Measurements from ENCODE around the gene SLC25A38. TPM values are rescaled to one million over a fixed set of nuclear protein-coding genes. Genes with fewer than 3 reads are reported as not detected.
"Not testable (repeated sequence)": the region's sequence is repeated elsewhere in the genome, so short reads cannot be mapped to it uniquely, and the experiment has no call there.

SLC25A38 gene
- total RNA-seq, 1 donor from 2014 or later, result 37.5 TPM

- Mint-ChIP-seq H3K4me1 (ENCODE audit: low read depth) (peaks cover 64% of the 10 kb centered on the region), H3K27ac (peak overlapping the region; percentile 53)
These were observed 32.0 kb upstream of the SLC25A38 start for GRCh38 chr3:39351134-39351533.

GRCh38 chr3:39353168-39353927 lies 29.8 kb upstream of the SLC25A38 start:
- H3K27ac Mint-ChIP-seq; H3K4me3 Mint-ChIP-seq (ENCODE audit: low read depth); H3K9me3 Mint-ChIP-seq; H3K27me3 Mint-ChIP-seq (ENCODE audit: low read depth); intact Hi-C loops (cut with micrococcal nuclease); DNase-seq (ENCODE audit: low spot score): not testable (repeated sequence)
- peaks cover 14% of the 10 kb centered on the region for H3K36me3 Mint-ChIP-seq (ENCODE audit: low read depth)
- peaks cover 59% of the 10 kb centered on the region for H3K4me1 Mint-ChIP-seq (ENCODE audit: low read depth)

More at GRCh38 chr3:39351134-39351533, 32.0 kb upstream of the SLC25A38 start:
- DNase-seq (ENCODE audit: low spot score); H3K9me3 Mint-ChIP-seq; H3K4me3 Mint-ChIP-seq (ENCODE audit: low read depth); H3K27me3 Mint-ChIP-seq (ENCODE audit: low read depth); intact Hi-C loops (cut with micrococcal nuclease): not testable (repeated sequence)
- H3K36me3 Mint-ChIP-seq (ENCODE audit: low read depth), result peaks cover 14% of the 10 kb centered on the region

GRCh38 chr3:39358333-39358732 lies 24.8 kb upstream of the SLC25A38 start:
- Mint-ChIP-seq H3K36me3 (ENCODE audit: low read depth) (peaks cover 19% of the 10 kb centered on the region), H3K9me3 (peaks cover 8% of the 10 kb centered on the region), H3K27ac (peak overlapping the region; percentile 69), H3K27me3 (ENCODE audit: low read depth) (no peaks in the 10 kb centered on the region), H3K4me1 (ENCODE audit: low read depth) (peaks cover 70% of the 10 kb centered on the region), H3K4me3 (ENCODE audit: low read depth) (no peak overlapping the region)
- DNase-seq (ENCODE audit: low spot score), result no peak
- intact Hi-C loops (cut with micrococcal nuclease), result loop anchor here (1.0 kb wide), 1 partner anchor 33 kb away; no protein-coding TSS in a partner anchor

- Mint-ChIP-seq H3K36me3 (ENCODE audit: low read depth) (peaks cover 23% of the 10 kb centered on the region), H3K9me3 (peaks cover 5% of the 10 kb centered on the region), H3K27me3 (ENCODE audit: low read depth) (no peaks in the 10 kb centered on the region), H3K4me3 (ENCODE audit: low read depth) (peak overlapping the region; percentile 77), H3K4me1 (ENCODE audit: low read depth) (peaks cover 73% of the 10 kb centered on the region), H3K27ac (peak overlapping the region; percentile 88)
- intact Hi-C loops (cut with micrococcal nuclease), result loop anchor here (1.0 kb wide), 4 partner anchors 15 to 93 kb away; partner anchors contain the start of gene SLC25A38
- DNase-seq (ENCODE audit: low spot score), result peak; percentile 75
These were observed 21.8 kb upstream of the SLC25A38 start for GRCh38 chr3:39361252-39361927.

- H3K27ac Mint-ChIP-seq, result peak overlapping the region; percentile 88
- H3K4me3 Mint-ChIP-seq (ENCODE audit: low read depth), result no peak overlapping the region
- no peaks in the 10 kb centered on the region for H3K27me3 Mint-ChIP-seq (ENCODE audit: low read depth)
- peaks cover 5% of the 10 kb centered on the region for H3K9me3 Mint-ChIP-seq
- H3K36me3 Mint-ChIP-seq (ENCODE audit: low read depth), result peaks cover 23% of the 10 kb centered on the region
- intact Hi-C loops (cut with micrococcal nuclease), result no loop called here
- H3K4me1 Mint-ChIP-seq (ENCODE audit: low read depth), result peaks cover 70% of the 10 kb centered on the region
- no peak for DNase-seq (ENCODE audit: low spot score)
These were observed 21.0 kb upstream of the SLC25A38 start for GRCh38 chr3:39362192-39362591.

- peak overlapping the region; percentile 88 for H3K27ac Mint-ChIP-seq
- intact Hi-C loops (cut with micrococcal nuclease), result no loop called here
- H3K4me3 Mint-ChIP-seq (ENCODE audit: low read depth), result no peak overlapping the region
- H3K36me3 Mint-ChIP-seq (ENCODE audit: low read depth), result peaks cover 23% of the 10 kb centered on the region
- H3K27me3 Mint-ChIP-seq (ENCODE audit: low read depth), result no peaks in the 10 kb centered on the region
- peaks cover 64% of the 10 kb centered on the region for H3K4me1 Mint-ChIP-seq (ENCODE audit: low read depth)
- H3K9me3 Mint-ChIP-seq, result peaks cover 5% of the 10 kb centered on the region
- no peak for DNase-seq (ENCODE audit: low spot score)
These were observed 20.4 kb upstream of the SLC25A38 start for GRCh38 chr3:39362812-39363211.

- H3K4me1 Mint-ChIP-seq (ENCODE audit: low read depth); H3K27me3 Mint-ChIP-seq (ENCODE audit: low read depth): not testable (repeated sequence)
- peaks cover 28% of the 10 kb centered on the region for H3K9me3 Mint-ChIP-seq
These were observed 12.7 kb upstream of the SLC25A38 start for GRCh38 chr3:39370450-39370849.

GRCh38 chr3:39372833-39373232 lies 10.3 kb upstream of the SLC25A38 start:
- no peak for DNase-seq (ENCODE audit: low spot score)
- intact Hi-C loops (cut with micrococcal nuclease), result no loop called here
- H3K36me3 Mint-ChIP-seq (ENCODE audit: low read depth), result peaks cover 43% of the 10 kb centered on the region
- peaks cover 6% of the 10 kb centered on the region for H3K27me3 Mint-ChIP-seq (ENCODE audit: low read depth)
- H3K9me3 Mint-ChIP-seq, result peaks cover 28% of the 10 kb centered on the region
- H3K27ac Mint-ChIP-seq, result no peak overlapping the region
- peaks cover 12% of the 10 kb centered on the region for H3K4me1 Mint-ChIP-seq (ENCODE audit: low read depth)
- no peak overlapping the region for H3K4me3 Mint-ChIP-seq (ENCODE audit: low read depth)

More at GRCh38 chr3:39370450-39370849, 12.7 kb upstream of the SLC25A38 start:
- intact Hi-C loops (cut with micrococcal nuclease); DNase-seq (ENCODE audit: low spot score); H3K27ac Mint-ChIP-seq; H3K4me3 Mint-ChIP-seq (ENCODE audit: low read depth): not testable (repeated sequence)
- H3K36me3 Mint-ChIP-seq (ENCODE audit: low read depth), result peaks cover 40% of the 10 kb centered on the region

- H3K36me3 Mint-ChIP-seq (ENCODE audit: low read depth), result peaks cover 27% of the 10 kb centered on the region
- H3K27me3 Mint-ChIP-seq (ENCODE audit: low read depth), result no peaks in the 10 kb centered on the region
- H3K9me3 Mint-ChIP-seq, result peaks cover 5% of the 10 kb centered on the region
- peaks cover 17% of the 10 kb centered on the region for H3K4me1 Mint-ChIP-seq (ENCODE audit: low read depth)
- intact Hi-C loops (cut with micrococcal nuclease), result loop anchor here (5.0 kb wide), 2 partner anchors 170 to 185 kb away; partner anchors contain the start of gene XIRP1
- DNase-seq (ENCODE audit: low spot score), result no peak
- H3K27ac Mint-ChIP-seq, result no peak overlapping the region
- no peak overlapping the region for H3K4me3 Mint-ChIP-seq (ENCODE audit: low read depth)
These were observed 6.1 kb upstream of the SLC25A38 start for GRCh38 chr3:39376959-39377634.

- H3K4me1 Mint-ChIP-seq (ENCODE audit: low read depth), result peaks cover 20% of the 10 kb centered on the region
- DNase-seq (ENCODE audit: low spot score), result peak; percentile 57
- no peaks in the 10 kb centered on the region for H3K27me3 Mint-ChIP-seq (ENCODE audit: low read depth)
- intact Hi-C loops (cut with micrococcal nuclease), result loop anchor here (1.0 to 5.0 kb wide), 3 partner anchors 86 to 186 kb away; partner anchors contain the start of gene XIRP1
- H3K36me3 Mint-ChIP-seq (ENCODE audit: low read depth), result peaks cover 19% of the 10 kb centered on the region
- peak overlapping the region; percentile 34 for H3K27ac Mint-ChIP-seq
- H3K4me3 Mint-ChIP-seq (ENCODE audit: low read depth), result no peak overlapping the region
- H3K9me3 Mint-ChIP-seq, result peaks cover 1% of the 10 kb centered on the region
These were observed 5.1 kb upstream of the SLC25A38 start for GRCh38 chr3:39378088-39378487.

- Mint-ChIP-seq H3K27ac (no peak overlapping the region), H3K4me1 (ENCODE audit: low read depth) (peaks cover 20% of the 10 kb centered on the region), H3K36me3 (ENCODE audit: low read depth) (peaks cover 14% of the 10 kb centered on the region), H3K27me3 (ENCODE audit: low read depth) (no peaks in the 10 kb centered on the region), H3K4me3 (ENCODE audit: low read depth) (no peak overlapping the region), H3K9me3 (no peaks in the 10 kb centered on the region)
- DNase-seq (ENCODE audit: low spot score), result no peak
- intact Hi-C loops (cut with micrococcal nuclease), result loop anchor here (1.0 to 5.0 kb wide), 3 partner anchors 87 to 187 kb away; partner anchors contain the start of gene XIRP1
These were observed 4.0 kb upstream of the SLC25A38 start for GRCh38 chr3:39378957-39379777.

- Mint-ChIP-seq H3K4me3 (ENCODE audit: low read depth) (no peak overlapping the region), H3K36me3 (ENCODE audit: low read depth) (peaks cover 14% of the 10 kb centered on the region), H3K27ac (no peak overlapping the region), H3K9me3 (no peaks in the 10 kb centered on the region), H3K4me1 (ENCODE audit: low read depth) (peaks cover 23% of the 10 kb centered on the region), H3K27me3 (ENCODE audit: low read depth) (no peaks in the 10 kb centered on the region)
- no peak for DNase-seq (ENCODE audit: low spot score)
- intact Hi-C loops (cut with micrococcal nuclease), result loop anchor here (5.0 to 10.0 kb wide), 4 partner anchors 172 to 325 kb away; partner anchors contain the start of genes SCN11A, WDR48 and XIRP1
These were observed 3.4 kb upstream of the SLC25A38 start for GRCh38 chr3:39379778-39380155.

Measured in activated T-helper 2 cell treated with anti-CD3 and anti-CD28 coated beads, Interferon-gamma antibody, Interleukin-2, Interleukin-4, amounts not matched to agents 10 μg/mL and 5 μg/mL and 100 μg/mL, durations not matched to agents 14 hours and 24 hours and 36 hours (primary cell).